Measurements from ENCODE around the gene BET1.

GRCh38 chr7:94039368-94040035 is 35.3 kb upstream of the BET1 start:
- TF ChIP-seq RAD21 (CRISPR knock-in tag; conservative IDR thresholded peaks at IDR 0.05 in 1 of 2, IDR thresholded peaks at IDR 0.05 in 1 of 2) (no peak), CHD2 (IDR thresholded peaks at IDR 0.05; ENCODE audit: low read depth, low read length) (no peak)
- TF ChIP-seq, protein P1, sequence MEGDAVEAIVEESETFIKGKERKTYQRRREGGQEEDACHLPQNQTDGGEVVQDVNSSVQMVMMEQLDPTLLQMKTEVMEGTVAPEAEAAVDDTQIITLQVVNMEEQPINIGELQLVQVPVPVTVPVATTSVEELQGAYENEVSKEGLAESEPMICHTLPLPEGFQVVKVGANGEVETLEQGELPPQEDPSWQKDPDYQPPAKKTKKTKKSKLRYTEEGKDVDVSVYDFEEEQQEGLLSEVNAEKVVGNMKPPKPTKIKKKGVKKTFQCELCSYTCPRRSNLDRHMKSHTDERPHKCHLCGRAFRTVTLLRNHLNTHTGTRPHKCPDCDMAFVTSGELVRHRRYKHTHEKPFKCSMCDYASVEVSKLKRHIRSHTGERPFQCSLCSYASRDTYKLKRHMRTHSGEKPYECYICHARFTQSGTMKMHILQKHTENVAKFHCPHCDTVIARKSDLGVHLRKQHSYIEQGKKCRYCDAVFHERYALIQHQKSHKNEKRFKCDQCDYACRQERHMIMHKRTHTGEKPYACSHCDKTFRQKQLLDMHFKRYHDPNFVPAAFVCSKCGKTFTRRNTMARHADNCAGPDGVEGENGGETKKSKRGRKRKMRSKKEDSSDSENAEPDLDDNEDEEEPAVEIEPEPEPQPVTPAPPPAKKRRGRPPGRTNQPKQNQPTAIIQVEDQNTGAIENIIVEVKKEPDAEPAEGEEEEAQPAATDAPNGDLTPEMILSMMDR (IDR thresholded peaks at IDR 0.05 in 2 of 3, conservative IDR thresholded peaks at IDR 0.05 in 1 of 3; ENCODE audit: insufficient read depth in 2 of 3, low read depth in 1 of 3, low read length in 3 of 3): no peak
